GM12872 (cell line): ENCODE results near the gene MBNL1.

Experiments used
- TF ChIP-seq, protein P1 (sequence below): IDR thresholded peaks from 3 replicates; pipeline ENCODE4 v1.5.1; 2011; ENCODE audit warnings: low read depth, mild to moderate bottlenecking, low read length, moderate library complexity; ENCODE audit not compliant: insufficient read depth

MBNL1 gene

GRCh38 chr3:152317184-152317583 lies 48.5 kb downstream of the MBNL1 start:
- TF ChIP-seq, protein P1, sequence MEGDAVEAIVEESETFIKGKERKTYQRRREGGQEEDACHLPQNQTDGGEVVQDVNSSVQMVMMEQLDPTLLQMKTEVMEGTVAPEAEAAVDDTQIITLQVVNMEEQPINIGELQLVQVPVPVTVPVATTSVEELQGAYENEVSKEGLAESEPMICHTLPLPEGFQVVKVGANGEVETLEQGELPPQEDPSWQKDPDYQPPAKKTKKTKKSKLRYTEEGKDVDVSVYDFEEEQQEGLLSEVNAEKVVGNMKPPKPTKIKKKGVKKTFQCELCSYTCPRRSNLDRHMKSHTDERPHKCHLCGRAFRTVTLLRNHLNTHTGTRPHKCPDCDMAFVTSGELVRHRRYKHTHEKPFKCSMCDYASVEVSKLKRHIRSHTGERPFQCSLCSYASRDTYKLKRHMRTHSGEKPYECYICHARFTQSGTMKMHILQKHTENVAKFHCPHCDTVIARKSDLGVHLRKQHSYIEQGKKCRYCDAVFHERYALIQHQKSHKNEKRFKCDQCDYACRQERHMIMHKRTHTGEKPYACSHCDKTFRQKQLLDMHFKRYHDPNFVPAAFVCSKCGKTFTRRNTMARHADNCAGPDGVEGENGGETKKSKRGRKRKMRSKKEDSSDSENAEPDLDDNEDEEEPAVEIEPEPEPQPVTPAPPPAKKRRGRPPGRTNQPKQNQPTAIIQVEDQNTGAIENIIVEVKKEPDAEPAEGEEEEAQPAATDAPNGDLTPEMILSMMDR = no peak

- TF ChIP-seq, protein P1 = no peak
Measured at GRCh38 chr3:152317956-152318355, 49.2 kb downstream of the MBNL1 start.

- TF ChIP-seq, protein P1 = no peak
Measured at GRCh38 chr3:152318512-152318911, 49.8 kb downstream of the MBNL1 start.

DNA sequence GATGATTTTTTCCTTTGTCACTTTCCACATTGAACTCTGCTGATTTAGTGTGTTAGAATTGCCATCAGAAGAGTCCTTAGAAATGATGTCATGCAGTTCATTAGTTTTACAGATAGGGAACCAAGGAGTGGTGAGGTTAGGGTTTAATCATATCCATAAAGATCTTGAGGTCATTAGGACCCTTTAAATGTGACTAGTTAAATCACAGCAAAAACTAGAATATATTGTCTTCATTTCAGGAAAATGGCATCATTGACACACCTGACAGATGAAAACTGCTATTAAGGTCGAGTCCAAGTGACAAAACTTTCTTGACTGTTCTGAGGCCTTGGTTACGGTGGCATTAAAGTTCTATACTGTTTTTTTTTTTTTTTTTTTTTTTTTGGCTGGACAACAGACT lies 50.5 kb downstream of the MBNL1 start:
- TF ChIP-seq, protein P1 = no peak

DNA sequence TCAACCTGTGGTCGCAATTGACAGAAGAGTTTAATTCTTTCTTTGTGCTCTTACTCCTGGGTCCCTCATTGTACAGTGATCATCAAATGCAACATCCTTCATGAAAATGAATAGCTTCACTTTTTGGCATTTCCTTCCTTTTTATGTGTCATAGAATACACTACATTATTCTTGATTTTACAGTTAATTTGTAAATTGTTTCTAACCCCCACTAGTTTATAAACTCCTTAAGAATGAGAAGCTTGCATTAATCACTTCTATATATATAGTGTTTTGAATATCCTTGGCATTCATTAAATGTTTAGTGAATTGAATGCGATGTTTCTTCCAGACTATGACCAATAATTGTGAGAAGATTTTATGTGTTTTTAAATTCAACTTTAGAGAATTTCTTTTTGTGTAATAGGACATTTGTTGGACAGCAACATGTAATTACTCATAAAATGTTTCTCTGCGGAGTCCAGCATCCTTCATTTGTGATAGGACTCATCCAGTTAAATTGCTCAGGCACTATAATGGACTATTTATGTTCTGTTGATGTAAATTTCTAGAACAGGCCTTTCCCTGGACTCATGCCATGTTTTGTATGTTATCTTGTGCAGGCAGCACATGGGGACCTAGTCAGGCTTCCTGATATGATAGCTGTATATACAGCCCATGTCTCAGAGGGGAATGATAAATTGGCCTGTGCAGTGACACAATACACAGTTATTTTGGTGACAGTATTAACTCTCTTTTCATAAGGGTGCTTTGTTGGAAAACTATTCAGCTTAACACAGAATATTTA lies 51.3 kb downstream of the MBNL1 start:
- TF ChIP-seq, protein P1 = no peak

GRCh38 chr3:152321200-152321954 lies 52.6 kb downstream of the MBNL1 start:
- TF ChIP-seq, protein P1 = no peak

DNA sequence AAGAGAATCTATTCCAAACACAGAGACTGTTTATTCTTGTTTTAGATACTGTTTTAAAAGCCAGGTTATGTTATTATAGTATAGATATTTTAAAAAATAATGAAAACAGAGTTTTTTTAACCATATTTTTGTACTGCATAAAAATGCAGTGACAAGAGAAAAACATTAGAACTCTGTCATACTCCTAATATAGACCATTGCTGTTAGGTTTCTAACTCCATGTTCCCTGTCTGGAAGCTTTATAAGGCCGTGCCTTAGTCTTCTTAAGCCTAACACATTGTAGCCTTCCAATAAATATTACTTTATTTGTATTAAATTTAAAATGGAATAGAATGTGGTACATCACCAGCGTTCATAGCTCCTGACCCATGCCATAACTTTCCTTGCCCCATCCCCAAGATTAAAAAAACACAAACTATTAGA lies 53.2 kb downstream of the MBNL1 start:
- TF ChIP-seq, protein P1 = no peak
